Stomach (tissue), 9 donors: Measurements from ENCODE around the gene TRAPPC6A. TPM values are rescaled to one million over a fixed set of nuclear protein-coding genes. Genes with fewer than 3 reads are reported as not detected.

Experiments used
- DNase-seq, 2 donors: peaks; one replicate each; pipeline versions ENCODE4 v3.0.0 to v3.0.0-alpha.2; 2013 to 2019
- H3K27ac ChIP-seq, 5 donors: fragments of 200-600 bp in 4 of 5; sonication (generic) in 4 of 5; one replicate each; pipeline ENCODE4 v1.5.1; 2013 to 2019; ENCODE audit warnings: mild to moderate bottlenecking in 1 of 5, moderate library complexity in 1 of 5
- H3K27me3 ChIP-seq, 3 donors: fragments of 200-600 bp; sonication (generic); one replicate each; pipeline ENCODE4 v1.5.1; 2017 to 2019; ENCODE audit warnings: mixed run types in 1 of 3
- H3K36me3 ChIP-seq, 4 donors: fragments of 200-600 bp; sonication (generic); 1 replicate in 3 of 4; 2 replicates in 1 of 4; pipeline ENCODE4 v1.5.1; 2016 to 2019
- H3K4me1 ChIP-seq, 4 donors: fragments of 200-600 bp; sonication (generic); one replicate each; pipeline ENCODE4 v1.5.1; 2016 to 2019
- H3K4me3 ChIP-seq, 4 donors: fragments of 200-600 bp; sonication (generic) in 3 of 4; one replicate each; pipeline ENCODE4 v1.5.1; 2016 to 2019; ENCODE audit warnings: mild to moderate bottlenecking in 1 of 4
- H3K9me3 ChIP-seq, 4 donors: fragments of 200-600 bp; sonication (generic); one replicate each; pipeline ENCODE4 v1.5.1; 2016 to 2019
- EP300 ChIP-seq: sonication (generic); formaldehyde crosslinking; IDR thresholded peaks from one replicate; pipeline ENCODE4 v1.6.1; 2017; ENCODE audit warnings: antibody characterized with exemption
- POLR2A ChIP-seq, 4 donors: fragments of 450-650 bp; IDR thresholded peaks; one replicate each; pipeline ENCODE4 v1.6.1; 2016; ENCODE audit warnings: antibody characterized with exemption in 4 of 4, control low read depth in 2 of 4, mild to moderate bottlenecking in 1 of 4, moderate library complexity in 1 of 4
- POLR2AphosphoS5 ChIP-seq, 3 donors: sonication (generic); formaldehyde crosslinking; IDR thresholded peaks; one replicate each; pipeline ENCODE4 v1.6.1; 2016; ENCODE audit warnings: antibody characterized with exemption in 3 of 3
- WGBS, 5 donors: extraction: QIAGEN DNeasy Blood & Tissue Kit in 3 of 5; methylation state at CpG; one replicate each; pipeline versions ENCODE4 v1.1.5 to v1.1.7; 2013 to 2018; 5-methylcytosine and 5-hydroxymethylcytosine counted together
- intact Hi-C: fragments of 100-400 bp; cut with DNase I; formaldehyde crosslinking; loops from one replicate; pipeline ENCODE4 v1.15.1; 2023; ENCODE audit warnings: low total_unique reads
- polyA plus RNA-seq, 3 donors: library from polyadenylated mRNA; stranded (reverse); fragments of 200-250 nt; gene quantifications; one replicate each; pipeline ENCODE4 v1.2.3, GENCODE V29; 2013
- total RNA-seq, 5 donors: library from RNA; depleted of rRNA; stranded (reverse); fragments of >200 nt; gene quantifications; one replicate each; pipeline versions ENCODE4 v1.1.0 to v1.2.3, GENCODE V29; 2014 to 2016
- TF ChIP-seq, protein P1 (sequence below), 7 experiments: fragments of 450-650 bp in 4 of 7; fragments of 200-600 bp in 3 of 7; sonication (generic) in 3 of 7; IDR thresholded peaks; one replicate each; pipeline ENCODE4 v1.5.1; 2016 to 2019; ENCODE audit warnings: antibody characterized with exemption in 7 of 7, control low read depth in 2 of 7, mild to moderate bottlenecking in 1 of 7
- donor health status: healthy with polysubstance abuse.
- donor health status: Bipolar disorder and iron deficiency.
- donor health status: healthy.

TRAPPC6A gene
- total and polyA plus RNA-seq, 8 donors: 8.7 to 59.4 (median 40.7) TPM; not detected in 1

DNA sequence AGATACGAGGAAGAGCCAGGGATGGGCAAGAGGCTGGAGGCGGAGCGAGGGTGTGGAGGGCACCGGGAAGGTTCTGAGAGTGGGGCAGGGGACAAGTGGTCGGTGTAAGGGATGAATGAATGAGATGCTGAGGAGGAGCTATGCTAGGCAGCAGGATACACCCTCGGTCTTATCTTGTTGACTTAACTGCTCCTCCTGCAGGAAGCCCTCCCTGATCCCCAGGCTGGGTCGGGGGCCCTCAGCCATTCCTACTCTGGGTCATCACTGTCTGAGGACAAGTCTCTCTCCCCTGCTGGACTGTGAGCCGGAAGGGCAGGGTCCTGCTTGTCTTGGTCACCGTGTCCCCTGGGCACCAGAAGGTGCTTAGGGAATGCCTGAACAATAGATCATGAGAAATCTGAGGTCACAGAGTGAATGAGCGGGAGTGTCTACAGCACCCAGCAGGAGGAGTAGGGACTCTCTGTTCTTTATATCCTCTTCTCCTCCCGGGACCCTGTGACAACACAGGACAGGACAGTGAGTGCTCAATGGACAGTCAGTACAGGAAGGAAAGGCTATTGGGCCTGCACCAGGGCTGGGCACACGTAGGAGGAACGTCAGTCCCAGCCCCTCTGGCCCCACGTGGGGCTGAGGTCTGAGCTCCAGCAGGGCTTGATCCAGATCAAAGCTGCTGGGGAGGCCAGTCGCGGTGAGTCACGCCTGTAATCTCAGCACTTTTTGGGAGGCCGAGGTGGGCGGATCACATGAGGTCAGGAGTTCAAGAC is 23.8 kb downstream of the TRAPPC6A start:
- Histone ChIP-seq H3K27ac (no peak overlapping the region), H3K36me3 (peaks cover 0 to 2% (median 0%) of the 10 kb centered on the region in 4 donors), H3K9me3 (peaks cover 0 to 4% (median 0%) of the 10 kb centered on the region in 4 donors), H3K4me1 (peaks cover 26 to 41% (median 31%) of the 10 kb centered on the region in 4 donors), H3K27me3 (peaks cover 0 to 71% (median 33%) of the 10 kb centered on the region in 3 donors), H3K4me3 (peak overlapping the region in 3 of 4 donors; percentile 33 to 45 (median 33))
- intact Hi-C loops: no loop called here
- peak in 1 of 2 donors; percentile 69 for DNase-seq
- 36 to 59% (median 43%) methylated on average over 17 to 19 of the region's 19 CpGs for WGBS, 5 donors
- no peak for TF ChIP-seq EP300
- TF ChIP-seq POLR2AphosphoS5 (IDR thresholded peaks at IDR 0.05): no peak
- TF ChIP-seq POLR2A (IDR thresholded peaks at IDR 0.05): no peak
- TF ChIP-seq, protein P1, sequence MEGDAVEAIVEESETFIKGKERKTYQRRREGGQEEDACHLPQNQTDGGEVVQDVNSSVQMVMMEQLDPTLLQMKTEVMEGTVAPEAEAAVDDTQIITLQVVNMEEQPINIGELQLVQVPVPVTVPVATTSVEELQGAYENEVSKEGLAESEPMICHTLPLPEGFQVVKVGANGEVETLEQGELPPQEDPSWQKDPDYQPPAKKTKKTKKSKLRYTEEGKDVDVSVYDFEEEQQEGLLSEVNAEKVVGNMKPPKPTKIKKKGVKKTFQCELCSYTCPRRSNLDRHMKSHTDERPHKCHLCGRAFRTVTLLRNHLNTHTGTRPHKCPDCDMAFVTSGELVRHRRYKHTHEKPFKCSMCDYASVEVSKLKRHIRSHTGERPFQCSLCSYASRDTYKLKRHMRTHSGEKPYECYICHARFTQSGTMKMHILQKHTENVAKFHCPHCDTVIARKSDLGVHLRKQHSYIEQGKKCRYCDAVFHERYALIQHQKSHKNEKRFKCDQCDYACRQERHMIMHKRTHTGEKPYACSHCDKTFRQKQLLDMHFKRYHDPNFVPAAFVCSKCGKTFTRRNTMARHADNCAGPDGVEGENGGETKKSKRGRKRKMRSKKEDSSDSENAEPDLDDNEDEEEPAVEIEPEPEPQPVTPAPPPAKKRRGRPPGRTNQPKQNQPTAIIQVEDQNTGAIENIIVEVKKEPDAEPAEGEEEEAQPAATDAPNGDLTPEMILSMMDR (IDR thresholded peaks at IDR 0.05): no peak

DNA sequence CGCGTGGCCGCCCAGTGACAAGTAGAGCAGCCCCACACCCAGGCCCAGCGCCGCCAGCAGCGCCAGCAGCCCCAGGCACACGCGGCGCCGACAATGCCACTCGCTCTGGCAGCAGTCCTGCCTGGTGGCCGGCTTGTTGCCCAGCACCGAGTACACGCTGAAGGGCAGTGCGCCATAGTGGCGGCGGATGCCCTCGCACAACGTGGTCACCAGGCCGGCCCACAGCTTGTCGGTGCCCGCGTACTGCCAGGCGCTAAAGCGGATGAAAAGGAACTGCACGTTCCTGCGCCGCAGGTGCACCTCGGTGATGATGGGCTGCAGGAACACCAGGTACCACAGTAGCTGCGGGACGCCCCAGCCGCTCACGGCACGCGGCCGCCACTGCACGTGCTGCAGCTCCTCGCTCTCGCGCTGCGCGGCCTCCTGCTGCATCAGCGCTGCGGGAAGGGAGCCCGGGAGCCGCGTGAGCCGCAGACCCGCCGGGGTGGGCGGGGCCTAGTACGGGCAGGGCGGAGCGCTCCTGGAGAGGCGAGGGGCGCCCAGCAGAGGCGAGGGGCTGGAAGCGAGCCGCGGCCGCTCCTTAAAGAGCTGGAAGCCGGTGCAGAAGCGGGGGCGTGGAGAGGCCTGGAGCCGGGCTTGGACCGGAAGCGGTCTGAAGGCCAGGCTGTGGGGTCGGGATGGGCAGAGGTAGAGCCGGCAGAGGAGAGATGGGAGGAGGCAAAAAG is 24.5 kb downstream of the TRAPPC6A start:
- H3K9me3 ChIP-seq: peaks cover 0 to 4% (median 0%) of the 10 kb centered on the region in 4 donors
- H3K27me3 ChIP-seq: peaks cover 0 to 64% (median 28%) of the 10 kb centered on the region in 3 donors
- no peak overlapping the region for H3K27ac ChIP-seq
- intact Hi-C loops: no loop called here
- H3K36me3 ChIP-seq: peaks cover 0 to 9% (median under 1%) of the 10 kb centered on the region in 4 donors
- DNase-seq: peak; percentile 47 to 89
- TF ChIP-seq, protein P1 (IDR thresholded peaks at IDR 0.05): no peak
- TF ChIP-seq EP300 (no peak), POLR2AphosphoS5 (IDR thresholded peaks at IDR 0.05) (no peak), POLR2A (IDR thresholded peaks at IDR 0.05) (no peak)
- WGBS, 5 donors: 1 to 4% (median 2%) methylated on average over 26 to 69 of the region's 69 CpGs
- peak overlapping the region; percentile 25 to 45 (median 33) for H3K4me3 ChIP-seq
- peaks cover 26 to 41% (median 31%) of the 10 kb centered on the region in 4 donors for H3K4me1 ChIP-seq

DNA sequence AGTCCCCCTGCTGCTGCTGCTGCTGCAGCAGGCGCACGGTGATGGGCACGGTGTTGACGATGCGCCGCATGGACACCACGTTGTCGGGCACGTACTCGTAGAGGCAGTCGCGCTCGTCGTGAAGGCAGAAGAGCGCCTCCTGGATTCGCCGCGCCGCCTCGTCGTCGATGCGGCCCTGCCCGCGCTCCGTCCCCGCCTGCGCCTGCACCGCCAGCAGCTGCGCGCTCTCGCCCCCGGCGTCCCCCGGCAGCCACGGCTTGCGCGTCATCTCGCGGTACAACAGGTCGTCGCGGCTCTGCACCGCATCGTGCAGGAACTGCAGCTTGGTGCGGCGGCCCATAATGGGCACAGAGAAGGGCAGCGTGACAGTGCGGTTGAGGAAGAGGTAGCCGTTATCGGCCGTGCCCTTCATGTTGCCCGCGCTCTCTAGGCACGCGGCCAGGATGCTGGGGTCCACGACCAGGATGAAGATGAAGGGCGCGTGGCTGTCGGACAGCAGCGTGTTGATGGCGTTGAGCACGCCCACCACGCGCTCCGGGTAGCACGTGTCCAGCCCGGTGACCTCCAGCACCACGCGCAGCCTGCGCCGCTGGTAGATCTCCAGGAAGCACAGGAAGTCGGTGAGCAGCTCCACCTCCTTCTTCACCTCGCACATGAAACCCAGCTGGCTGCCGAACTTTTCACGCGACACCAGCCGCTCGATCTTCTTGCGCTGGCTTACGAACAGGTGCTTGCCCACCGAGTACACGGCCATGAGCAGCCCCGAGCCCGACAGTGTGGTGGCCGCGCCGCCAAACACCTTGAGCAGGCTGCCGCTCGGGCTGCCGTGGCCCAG is 25.3 kb downstream of the TRAPPC6A start:
- H3K4me3 ChIP-seq: peak overlapping the region; percentile 25 to 45 (median 33)
- intact Hi-C loops: no loop called here
- TF ChIP-seq, protein P1 (IDR thresholded peaks at IDR 0.05): no peak
- peak in 2 of 3 donors; percentile 8 to 16 for TF ChIP-seq POLR2AphosphoS5 (IDR thresholded peaks at IDR 0.05)
- H3K9me3 ChIP-seq: peaks cover 0 to 4% (median 0%) of the 10 kb centered on the region in 4 donors
- H3K4me1 ChIP-seq: peaks cover 26 to 41% (median 31%) of the 10 kb centered on the region in 4 donors
- no peak overlapping the region for H3K27ac ChIP-seq
- WGBS, 5 donors: 2 to 10% (median 3%) methylated on average over 45 to 91 of the region's 91 CpGs
- peaks cover 0 to 56% (median 23%) of the 10 kb centered on the region in 3 donors for H3K27me3 ChIP-seq
- peaks cover under 1 to 17% (median 5%) of the 10 kb centered on the region in 4 donors for H3K36me3 ChIP-seq
- peak; percentile 58 to 85 for DNase-seq
